ENCODE measurements around the gene CLEC17A.
"Not testable (repeated sequence)": the region's sequence is repeated elsewhere in the genome, so short reads cannot be mapped to it uniquely, and the experiment has no call there.

The CLEC17A gene

DNA sequence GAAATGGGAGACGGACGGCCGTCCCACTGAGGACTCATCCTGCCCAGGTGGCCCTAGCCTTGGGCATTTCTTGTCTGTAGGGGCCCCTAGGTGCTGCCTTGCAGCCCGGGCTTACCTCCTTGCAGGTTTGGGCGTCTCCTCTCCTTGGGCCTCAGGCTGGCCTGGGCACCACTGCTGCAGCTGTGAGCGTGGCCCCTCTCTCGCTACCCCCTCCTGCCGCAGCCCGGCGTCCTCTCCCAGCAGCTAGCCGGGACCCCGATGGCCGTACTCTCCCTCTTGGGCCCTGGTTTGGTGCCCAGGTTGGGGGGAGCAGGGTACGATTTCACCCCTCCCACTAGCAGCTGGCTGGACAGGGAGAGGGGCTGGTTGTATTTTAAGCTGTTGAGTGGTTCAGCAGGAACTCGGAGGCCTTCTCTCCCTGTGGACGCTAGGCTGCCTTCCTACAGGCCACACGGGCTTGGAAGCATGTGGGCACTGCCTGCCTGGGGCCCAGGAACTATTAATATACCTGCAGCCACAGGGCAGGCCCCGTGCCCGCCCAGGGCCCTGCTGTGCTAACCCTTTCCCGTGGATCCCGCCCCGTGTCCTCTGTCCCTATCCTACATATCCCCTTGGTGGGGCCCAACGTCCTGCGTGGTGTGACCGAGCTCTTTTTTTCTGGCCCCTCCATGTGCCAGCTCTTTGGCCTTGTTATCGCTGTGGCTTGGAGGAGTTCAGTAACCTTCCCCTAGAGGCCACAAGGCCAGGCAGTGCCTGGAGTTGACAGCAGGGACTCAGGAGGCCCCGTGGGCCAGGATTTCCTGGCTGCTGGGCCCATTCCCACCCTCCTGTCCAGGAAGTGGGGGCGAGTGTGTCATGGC is 22.7 kb upstream of the CLEC17A start:
- peak; percentile 41 for DNase-seq

- no peak for DNase-seq
These were observed 22.1 kb upstream of the CLEC17A start for GRCh38 chr19:14560776-14561108.

GRCh38 chr19:14561249-14561648 is 21.6 kb upstream of the CLEC17A start:
- no peak for DNase-seq

DNA sequence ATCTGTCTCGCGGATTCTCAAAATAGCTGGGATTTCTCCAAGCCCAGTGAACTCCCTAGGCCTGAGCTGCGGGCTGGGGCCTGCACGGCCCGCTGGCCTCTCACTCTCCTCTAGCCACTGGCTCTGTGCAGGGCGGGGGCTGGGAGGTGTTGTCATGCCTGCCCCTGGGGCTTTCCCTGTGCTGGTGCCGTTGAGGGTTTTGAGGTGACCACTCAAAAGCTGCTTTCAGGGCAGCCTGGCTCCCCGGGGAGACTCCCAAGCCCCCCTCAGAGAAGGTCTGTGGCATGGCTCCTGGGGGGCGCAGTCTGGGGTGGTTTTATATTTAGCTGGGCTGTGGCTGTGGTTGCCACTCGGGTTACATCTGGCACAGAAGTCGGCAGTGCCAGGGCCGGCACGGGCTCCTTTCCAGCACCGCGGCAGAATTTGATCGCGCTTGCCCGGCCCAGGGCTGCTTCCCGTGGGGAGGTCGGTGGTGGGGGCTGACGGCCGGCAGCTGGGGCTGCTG is 21.0 kb upstream of the CLEC17A start:
- no peak for DNase-seq

DNA sequence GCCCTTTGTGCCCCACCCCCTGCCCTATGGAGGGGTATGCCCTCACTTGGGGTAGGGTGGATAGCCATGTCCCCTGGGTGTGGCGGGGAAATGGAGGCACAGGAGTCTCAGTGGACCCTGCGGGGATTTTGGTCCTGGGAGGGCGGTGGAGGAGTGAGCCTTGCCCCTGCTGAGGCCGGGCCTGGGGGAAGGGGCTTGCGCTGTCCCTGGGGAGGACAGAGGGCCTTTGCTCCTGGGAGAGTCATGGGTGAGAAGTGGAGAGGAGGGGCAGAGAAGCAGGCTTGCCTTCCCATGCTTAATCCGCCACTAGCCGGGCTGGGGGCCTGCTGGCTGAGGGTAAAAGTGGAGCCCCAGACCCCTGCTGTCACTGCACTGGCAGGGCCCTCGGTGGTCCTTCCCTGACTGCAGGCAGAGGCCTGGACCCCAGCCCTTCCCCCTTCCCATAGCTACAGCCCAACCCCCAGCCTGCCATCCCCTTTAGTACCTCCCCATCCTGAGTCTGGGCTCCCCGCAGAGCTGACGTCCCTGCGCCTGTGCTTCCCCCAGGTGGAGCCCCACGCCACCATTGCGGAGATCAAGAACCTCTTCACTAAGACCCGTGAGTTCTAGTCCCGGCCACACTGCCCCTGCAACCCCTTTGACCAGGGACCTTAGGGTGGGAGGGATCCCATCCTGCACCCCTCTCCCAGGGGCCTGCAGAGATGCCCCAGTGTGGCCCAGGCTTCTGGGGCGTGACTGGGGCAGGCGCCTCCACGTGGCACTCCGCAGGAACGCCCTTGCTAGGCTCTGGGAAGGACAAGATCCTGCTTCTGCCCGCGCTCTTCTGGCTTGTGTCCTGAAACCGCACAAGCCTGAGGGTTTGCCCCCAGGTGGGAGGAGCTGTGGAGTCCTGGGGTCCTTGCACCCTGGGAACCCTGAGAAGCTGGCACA is 20.0 kb upstream of the CLEC17A start:
- no peak for DNase-seq

DNA sequence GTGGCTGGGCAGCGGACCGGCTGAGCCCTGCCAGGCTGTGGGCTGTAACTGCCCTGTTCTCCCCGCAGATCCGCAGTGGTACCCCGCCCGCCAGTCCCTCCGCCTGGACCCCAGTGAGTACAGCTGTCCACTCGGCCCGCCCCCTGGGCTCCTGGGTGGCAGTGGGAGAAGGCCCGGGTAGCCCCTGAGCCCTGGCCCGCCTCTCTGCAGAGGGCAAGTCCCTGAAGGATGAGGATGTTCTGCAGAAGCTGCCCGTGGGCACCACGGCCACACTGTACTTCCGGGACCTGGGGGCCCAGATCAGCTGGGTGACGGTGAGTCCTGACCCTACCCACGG is 19.3 kb upstream of the CLEC17A start:
- no peak for DNase-seq

DNA sequence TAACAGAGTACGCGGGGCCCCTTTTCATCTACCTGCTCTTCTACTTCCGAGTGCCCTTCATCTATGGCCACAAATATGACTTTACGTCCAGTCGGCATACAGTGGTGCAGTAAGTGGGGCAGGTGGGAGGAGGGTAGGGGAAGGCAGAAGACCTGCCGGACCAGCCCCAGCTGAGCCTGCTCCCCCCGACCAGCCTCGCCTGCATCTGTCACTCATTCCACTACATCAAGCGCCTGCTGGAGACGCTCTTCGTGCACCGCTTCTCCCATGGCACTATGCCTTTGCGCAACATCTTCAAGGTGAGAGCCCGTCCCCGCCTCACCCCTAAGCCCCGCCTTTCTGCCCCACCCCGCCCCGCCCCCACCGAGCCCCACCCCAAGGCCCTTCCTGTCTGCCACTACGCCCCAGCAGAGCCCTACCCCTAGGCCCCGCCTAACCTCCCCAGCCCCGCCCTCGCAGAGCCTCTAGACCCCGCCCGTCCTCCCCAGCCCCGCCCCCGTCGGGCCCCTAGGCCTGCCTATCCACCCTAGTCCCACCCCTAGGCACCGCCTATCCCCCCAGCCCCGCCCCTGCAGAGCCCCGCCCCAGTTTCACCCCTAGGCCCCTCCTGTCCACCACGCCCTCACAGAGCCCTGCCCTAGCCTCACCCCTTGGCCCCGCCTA is 18.8 kb upstream of the CLEC17A start:
- peak; percentile 59 for DNase-seq

- DNase-seq = not testable (repeated sequence)
These were observed 18.1 kb upstream of the CLEC17A start for GRCh38 chr19:14564652-14565297.

DNA sequence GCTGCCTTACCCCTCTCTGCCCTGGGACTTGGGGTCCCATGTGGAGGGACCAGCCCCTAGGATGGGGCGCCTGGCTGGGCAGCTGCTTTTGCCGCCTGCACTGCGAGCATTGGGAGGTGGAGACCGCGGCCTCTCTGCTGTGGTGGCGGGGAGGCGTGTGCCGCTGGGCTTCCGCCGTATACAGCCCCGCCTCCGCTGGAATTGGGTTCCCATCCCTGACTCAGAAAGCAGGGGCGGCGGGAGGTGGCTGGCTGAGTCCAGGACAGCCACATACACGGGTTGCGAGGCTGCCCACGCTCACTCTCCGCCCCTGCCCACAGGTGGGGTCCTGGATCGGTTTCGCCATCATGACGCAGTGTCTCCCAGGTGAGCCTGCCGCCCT is 17.6 kb upstream of the CLEC17A start:
- no peak for DNase-seq

DNA sequence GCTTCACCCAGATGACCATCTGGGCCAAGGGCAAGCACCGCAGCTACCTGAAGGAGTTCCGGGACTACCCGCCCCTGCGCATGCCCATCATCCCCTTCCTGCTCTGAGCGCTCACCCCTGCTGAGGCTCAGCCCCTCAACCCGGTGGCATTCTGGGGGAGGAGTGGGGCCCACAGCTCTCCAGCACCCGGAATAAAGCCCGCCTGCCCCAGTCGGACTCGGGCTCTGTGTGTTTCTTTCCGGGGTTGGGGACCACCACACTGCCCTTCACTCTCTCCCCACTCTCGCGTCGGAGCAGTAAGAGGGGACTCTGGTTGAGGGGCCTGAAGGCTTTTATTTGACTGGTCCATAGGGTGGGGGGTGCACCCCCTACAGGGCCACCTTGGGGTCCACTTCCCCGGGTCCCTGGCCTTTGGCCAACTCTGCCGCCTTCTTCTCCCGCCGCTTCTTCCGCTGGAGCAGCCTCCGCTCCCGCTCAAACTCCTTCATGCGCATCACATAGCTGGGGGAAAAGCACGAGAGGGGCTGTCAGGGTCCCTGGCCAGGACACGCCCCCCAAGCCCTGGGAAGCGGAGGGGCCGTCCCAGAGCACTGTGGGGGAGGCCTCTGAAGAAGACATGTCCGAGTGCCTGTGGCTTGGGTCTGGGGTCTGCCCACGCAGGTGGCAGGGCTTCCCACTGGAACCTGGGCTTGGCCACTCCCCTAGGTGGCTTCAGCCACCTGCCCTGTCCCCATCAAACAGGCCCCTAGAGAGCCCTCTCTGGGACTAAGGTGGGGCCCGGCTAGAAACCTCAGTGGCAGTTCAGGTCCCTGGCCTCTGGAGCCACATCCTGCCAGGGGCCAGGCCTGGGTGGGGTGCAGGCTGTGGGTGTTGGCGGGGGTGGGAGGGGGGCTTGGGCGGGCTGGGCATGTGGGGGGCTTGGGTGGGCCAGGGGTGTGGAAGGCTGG is 16.8 kb upstream of the CLEC17A start:
- DNase-seq = no peak

- DNase-seq = no peak
These were observed 16.2 kb upstream of the CLEC17A start for GRCh38 chr19:14566712-14567077.

- no peak for DNase-seq
These were observed 15.8 kb upstream of the CLEC17A start for GRCh38 chr19:14567079-14567478.

- no peak for DNase-seq
These were observed 11.9 kb upstream of the CLEC17A start for GRCh38 chr19:14570864-14571527.

GRCh38 chr19:14571695-14572490 is 11.0 kb upstream of the CLEC17A start, which contains the start of gene NDUFB7:
TSS of gene NDUFB7 (minus strand) at chr19:14572066. CDS start at chr19:14572000, 66 bp downstream.
- DNase-seq = peak; percentile 97

- no peak for DNase-seq
These were observed 7.4 kb upstream of the CLEC17A start for GRCh38 chr19:14575428-14575980.

DNA sequence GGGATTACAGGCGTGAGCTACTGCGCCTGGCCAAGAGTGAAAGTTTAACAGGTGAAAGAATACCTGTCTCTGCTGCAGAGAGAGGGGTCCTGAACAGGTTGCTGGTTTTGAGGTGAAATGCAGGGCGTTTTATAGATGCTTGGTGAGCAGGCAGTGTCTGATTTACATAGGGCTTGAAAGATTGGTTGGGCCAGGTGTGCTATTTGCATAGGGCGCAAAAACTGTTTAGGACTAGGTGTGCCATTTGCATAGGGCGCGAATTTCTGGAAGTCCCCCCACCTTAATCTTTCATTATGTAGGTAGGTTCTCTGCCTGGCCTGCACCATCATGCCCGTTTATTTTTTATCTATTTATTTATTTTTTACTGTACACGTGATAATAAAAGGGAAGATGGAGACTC is 6.5 kb upstream of the CLEC17A start:
- no peak for DNase-seq

DNA sequence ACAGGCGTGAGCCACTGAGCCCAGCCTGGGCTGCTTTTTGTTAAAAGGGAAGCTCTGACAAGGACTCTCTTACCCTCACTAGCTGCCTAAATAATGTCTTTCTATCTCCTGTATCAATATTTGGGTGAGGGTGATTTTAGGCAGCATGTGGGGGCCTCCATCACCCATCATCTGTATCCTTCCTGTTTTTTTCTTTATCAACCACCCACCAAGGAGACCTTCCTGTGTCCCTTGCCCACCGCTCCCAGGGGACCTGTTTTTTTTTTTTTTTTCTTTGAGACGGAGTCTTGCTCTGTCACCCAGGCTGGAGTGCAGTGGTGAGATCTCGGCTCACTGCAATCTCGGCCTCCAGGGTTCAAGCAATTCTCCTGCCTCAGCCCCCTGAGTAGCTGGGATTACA is 5.6 kb upstream of the CLEC17A start:
- DNase-seq = no peak

- no peak for DNase-seq
These were observed 4.9 kb upstream of the CLEC17A start for GRCh38 chr19:14577885-14578427.

GRCh38 chr19:14580623-14581237 is 2.2 kb upstream of the CLEC17A start:
- DNase-seq = peak; percentile 36

All from hematopoietic multipotent progenitor cell treated with erythropoietin and hydrocortisone succinate and interleukin-3 and kit ligand, for 8 days (in vitro differentiated cells).